Measurements from ENCODE around the gene NEAT1.

DNA sequence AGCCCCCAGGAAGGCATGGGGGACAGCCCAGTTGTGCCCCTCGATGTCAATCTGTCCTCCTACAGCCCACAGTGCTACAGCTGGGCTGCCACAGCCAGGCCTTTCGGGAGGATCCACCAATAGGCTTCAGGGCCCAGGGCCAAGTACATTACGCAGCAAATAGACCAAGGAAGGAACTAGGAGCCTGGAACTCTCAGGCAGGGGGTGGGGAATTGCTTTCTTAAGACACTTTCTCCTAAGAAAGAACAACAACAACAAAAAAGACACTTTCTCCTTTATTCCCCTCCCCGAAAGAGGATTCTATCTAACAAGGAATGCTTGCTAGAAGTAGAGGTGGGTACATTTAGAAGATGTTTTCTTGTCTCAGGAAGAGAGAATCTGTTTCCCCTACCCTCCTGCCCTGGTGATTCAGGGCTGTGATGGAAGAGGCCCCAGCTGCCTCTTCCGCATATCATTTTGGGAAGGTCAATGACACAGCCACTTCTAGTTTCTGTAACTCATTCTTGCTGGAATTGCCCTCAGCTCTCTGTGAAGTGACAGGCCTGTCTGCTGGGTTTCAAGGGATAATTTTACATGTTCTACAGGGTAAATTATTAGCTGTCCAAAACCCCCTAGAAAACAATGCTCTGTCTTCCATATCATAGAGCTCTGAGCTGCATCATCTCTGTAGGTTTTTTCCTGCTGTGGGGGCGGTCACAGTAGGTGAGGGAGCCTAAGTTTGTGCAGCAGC, 70.2 kb downstream of the NEAT1 start:
- TF ChIP-seq, protein P1, sequence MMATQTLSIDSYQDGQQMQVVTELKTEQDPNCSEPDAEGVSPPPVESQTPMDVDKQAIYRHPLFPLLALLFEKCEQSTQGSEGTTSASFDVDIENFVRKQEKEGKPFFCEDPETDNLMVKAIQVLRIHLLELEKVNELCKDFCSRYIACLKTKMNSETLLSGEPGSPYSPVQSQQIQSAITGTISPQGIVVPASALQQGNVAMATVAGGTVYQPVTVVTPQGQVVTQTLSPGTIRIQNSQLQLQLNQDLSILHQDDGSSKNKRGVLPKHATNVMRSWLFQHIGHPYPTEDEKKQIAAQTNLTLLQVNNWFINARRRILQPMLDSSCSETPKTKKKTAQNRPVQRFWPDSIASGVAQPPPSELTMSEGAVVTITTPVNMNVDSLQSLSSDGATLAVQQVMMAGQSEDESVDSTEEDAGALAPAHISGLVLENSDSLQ (IDR thresholded peaks at IDR 0.05), result no peak
- no peak for TF ChIP-seq SP1 (IDR thresholded peaks at IDR 0.05)
- TF ChIP-seq FOXA1 (IDR thresholded peaks at IDR 0.05), result no peak
- no peak for TF ChIP-seq SUZ12 (IDR thresholded peaks at IDR 0.05)
- TF ChIP-seq FOXM1 (IDR thresholded peaks at IDR 0.05; ENCODE audit: borderline replicate concordance), result no peak
- TF ChIP-seq BHLHE40 (IDR thresholded peaks at IDR 0.05; ENCODE audit: borderline replicate concordance), result no peak

All from HEK293T (cell line).